Posterior vena cava (tissue), 2 donors: ENCODE results near the gene LRRC45. TPM values are rescaled to one million over a fixed set of nuclear protein-coding genes. Genes with fewer than 3 reads are reported as not detected.
"Not testable (repeated sequence)": the region's sequence is repeated elsewhere in the genome, so short reads cannot be mapped to it uniquely, and the experiment has no call there.

Experiments
- DNase-seq: peaks from one replicate; pipeline ENCODE4 v3.0.0-alpha.2; 2020; ENCODE audit warnings: low spot score
- intact Hi-C, 2 donors: fragments of 100-400 bp; cut with DNase I; formaldehyde crosslinking; loops; one replicate each; pipeline versions ENCODE4 v1.14.1 to v1.14.2; 2022 to 2023
- long read RNA-seq, 2 donors: library from polyadenylated mRNA; unstranded; transcript quantifications; one replicate each; pipeline ENCODE4 v2.0.0, GENCODE V29; 2020 to 2021
- total RNA-seq, 2 donors: library from RNA; stranded (reverse); fragmentation: NEBNext Ultra II Directional; extraction: Animal tissue kit (Norgen Biotek cat#: 25700); gene quantifications; one replicate each; pipeline ENCODE4 v1.2.1, GENCODE V29; 2021
- donor health status: DM: yes; HTN: yes; CAD: no.
- donor health status: DM: yes; HTN: yes; CAD: no.

The LRRC45 gene
- total RNA-seq: 1 to 10 TPM; 3.8 to 5.7 TPM
- long read RNA-seq, donor 1, transcript LRRC45-201 (17 exons, 2,701 nt): major isoform, 9 of 14 reads
- long read RNA-seq, donor 1, partial matches to known transcripts: 5 of 14 reads
- long read RNA-seq, donor 1, other reads (novel, unspliced or antisense): 0 of 14 reads
- long read RNA-seq, donor 2, partial matches to known transcripts: 21 of 25 reads
- long read RNA-seq, donor 2, other reads (novel, unspliced or antisense): 3 of 25 reads

GRCh38 chr17:82022981-82023446, at the start of gene LRRC45:
TSS of gene LRRC45 (plus strand) at chr17:82023305. CDS start at chr17:82023644, 339 bp downstream.
- intact Hi-C loops: no loop called here
- DNase-seq: peak; percentile 100

GRCh38 chr17:81973432-81973831, 49.7 kb upstream of the LRRC45 start:
- intact Hi-C loops: no loop called here
- DNase-seq: no peak

- no peak for DNase-seq
- intact Hi-C loops: no loop called here
Observed at GRCh38 chr17:81976332-81977210, 46.5 kb upstream of the LRRC45 start.

- intact Hi-C loops: no loop called here
Observed at GRCh38 chr17:81977211-81977808, 45.8 kb upstream of the LRRC45 start, which contains the start of gene ASPSCR1. TSS of gene ASPSCR1 (plus strand) at chr17:81977629. CDS start at chr17:81977647, 18 bp downstream.

DNA sequence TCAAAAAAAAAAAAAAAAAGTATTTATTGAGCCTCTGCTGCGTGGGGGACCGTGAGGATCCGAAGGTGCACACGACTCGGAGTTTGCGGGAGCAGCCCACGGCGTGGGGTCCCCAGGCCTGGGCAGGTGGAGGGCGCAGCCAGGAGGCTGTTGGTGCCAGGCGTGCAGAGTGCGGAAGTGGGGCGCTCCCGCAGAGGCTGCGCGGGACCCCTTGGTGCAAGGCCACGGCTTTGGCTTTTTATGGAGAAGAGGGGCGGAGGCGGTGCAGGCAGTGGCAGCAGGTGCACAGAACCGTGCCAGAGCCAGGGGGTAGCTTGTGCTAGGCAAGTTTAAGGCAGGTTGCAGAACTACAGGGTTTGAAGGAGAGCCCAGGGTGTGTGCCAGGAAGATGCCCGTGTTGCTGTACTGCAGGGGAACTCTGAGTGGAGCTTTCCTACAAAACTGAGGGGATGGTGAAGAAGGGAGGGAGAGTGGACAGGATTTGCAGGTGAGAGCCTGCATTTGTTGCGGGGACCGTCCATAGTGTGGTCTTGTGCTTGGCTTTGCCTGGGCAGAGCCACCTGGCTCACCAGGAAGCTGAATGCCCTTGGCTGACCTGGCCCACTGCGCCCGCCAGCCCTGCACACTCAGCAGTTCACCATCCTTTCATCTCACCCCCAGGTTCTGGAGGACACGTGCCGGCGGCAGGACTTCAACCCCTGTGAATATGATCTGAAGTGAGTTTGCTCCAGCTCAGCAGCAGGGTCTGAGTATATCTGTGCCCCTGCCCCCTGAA, 44.4 kb upstream of the LRRC45 start:
- intact Hi-C loops: no loop called here
- DNase-seq: no peak

More at GRCh38 chr17:81977211-81977808, 45.8 kb upstream of the LRRC45 start, which contains the start of gene ASPSCR1:
- peak; percentile 97 for DNase-seq

DNA sequence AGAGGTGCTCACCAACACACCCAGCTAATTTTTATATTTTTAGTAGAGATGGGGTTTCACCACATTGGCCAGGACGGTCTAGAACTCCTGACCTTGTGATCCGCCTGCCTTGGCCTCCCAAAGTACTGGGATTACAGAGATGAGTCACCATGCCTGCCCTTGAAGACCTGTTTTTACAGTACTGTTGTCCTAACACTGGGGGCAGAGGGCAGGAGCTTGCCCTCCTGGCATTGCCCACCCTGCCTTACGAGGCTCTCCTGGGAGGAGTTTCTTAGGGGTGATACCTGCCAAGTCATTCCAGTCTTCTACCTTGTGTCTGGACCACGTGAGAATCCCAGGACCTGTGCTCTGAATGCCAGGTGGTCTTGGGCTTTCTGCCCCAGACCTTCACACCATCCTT, 43.0 kb upstream of the LRRC45 start:
- DNase-seq: no peak
- intact Hi-C loops: no loop called here

DNA sequence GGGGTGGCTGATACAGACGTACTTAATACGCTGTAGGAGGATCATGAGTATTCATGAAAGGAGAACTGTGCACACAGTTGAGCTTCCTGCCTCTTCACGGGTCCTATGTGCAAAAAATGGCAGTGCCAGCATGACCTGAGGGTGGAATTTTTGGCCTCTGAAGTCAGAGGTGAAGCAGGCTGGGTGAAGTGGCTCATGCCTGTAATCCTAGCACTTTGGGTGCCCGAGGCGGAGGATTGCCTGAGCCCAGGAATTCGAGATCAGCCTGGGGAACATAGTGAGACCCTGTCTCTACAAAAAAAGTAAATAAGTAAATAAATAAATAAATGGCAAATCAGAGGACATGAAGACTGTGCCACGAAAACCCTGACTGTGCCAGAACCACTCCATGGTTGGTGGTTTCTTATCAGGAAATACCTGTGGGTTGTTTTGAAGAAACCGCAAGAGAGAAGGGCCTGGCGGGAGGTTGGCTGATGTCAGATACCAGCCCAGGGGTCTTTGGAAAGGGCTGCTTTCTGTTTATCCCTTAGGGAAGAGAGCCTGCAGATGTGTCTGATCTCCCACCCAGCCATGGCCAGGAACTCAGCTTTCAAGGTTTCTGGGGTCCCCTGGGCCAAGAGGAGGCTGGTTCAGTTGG, 42.3 kb upstream of the LRRC45 start:
- intact Hi-C loops: no loop called here

DNA sequence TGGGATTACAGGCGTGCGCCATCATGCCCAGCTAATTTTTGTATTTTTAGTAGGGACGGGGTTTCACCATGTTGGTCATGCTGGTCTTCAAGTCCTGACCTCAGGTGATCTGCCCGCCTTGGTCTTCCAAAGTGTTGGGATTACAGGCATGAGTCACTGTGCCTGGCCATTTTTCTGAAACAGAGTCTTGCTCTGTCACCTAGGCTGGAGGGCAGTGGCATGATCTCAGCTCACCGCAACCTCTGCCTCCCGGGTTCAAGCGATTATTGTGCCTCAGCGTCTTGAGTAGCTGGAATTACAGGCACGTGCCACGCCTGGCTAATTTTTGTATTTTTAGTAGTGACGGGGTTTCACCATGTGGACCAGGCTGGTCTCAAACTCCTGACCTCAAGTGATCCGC, 41.6 kb upstream of the LRRC45 start:
- DNase-seq, intact Hi-C loops: not testable (repeated sequence)

More for the DNA sequence above, 42.3 kb upstream of the LRRC45 start:
- DNase-seq: no peak

DNA sequence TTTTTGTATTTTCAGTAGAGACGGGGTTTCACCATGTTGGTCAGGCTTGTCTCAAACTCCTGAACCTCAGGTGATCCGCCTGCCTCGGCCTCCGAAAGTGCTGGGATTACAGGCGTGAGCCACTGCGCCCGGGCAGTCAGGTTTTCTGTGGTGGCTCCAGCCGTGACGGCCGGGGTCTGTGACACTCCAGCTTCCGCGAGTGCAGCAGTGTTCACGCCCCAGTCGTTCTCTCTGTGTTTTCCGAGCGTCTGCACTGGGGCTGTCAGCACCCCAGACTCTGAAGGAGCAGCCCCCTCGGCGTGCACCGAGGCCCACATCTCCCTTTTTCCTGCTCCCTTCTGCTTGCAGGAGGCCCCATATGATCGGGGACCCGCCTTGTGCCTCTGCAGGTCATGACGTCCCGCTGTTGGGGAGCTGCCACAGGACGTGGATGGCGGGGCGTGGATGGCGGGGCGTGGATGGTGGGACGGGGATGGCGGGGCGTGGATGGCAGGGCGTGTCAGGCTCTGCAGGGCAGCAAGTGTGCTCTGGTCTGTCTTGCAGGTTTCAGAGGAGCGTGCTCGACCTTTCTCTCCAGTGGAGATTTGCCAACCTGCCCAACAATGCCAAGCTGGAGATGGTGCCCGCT, 40.0 kb upstream of the LRRC45 start:
- intact Hi-C loops: no loop called here
- DNase-seq: no peak

- intact Hi-C loops: no loop called here
- DNase-seq: no peak
Observed at GRCh38 chr17:81983639-81984373, 39.3 kb upstream of the LRRC45 start.

DNA sequence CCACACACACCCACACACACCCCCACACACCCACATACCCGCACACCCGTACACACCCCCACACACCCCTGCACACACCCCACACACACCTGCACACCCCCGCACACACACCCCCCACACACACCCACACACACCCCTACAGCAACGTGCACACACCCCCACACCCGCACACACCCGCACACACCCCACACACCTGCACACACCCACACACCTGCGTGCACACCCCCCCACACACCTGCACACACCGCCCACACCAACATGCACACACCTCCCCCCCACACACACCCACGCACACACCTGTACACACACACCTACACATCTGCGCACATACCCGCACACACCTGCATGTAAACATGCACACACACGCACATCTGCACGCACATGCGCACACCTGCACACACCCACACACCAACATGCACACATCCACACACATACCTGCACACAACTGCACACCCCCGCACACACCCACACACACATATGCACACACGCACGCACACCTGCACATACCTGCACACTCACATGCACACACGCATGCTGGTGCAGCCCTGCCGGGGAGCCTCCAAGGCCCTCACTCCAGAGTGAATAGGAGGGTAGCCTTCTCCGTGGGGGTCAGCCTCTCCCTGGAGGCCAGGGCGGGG, 38.2 kb upstream of the LRRC45 start:
- intact Hi-C loops: no loop called here
- no peak for DNase-seq

GRCh38 chr17:81986606-81987005, 36.5 kb upstream of the LRRC45 start:
- intact Hi-C loops: no loop called here
- no peak for DNase-seq

- intact Hi-C loops: no loop called here
- no peak for DNase-seq
Observed at GRCh38 chr17:81987161-81987770, 35.8 kb upstream of the LRRC45 start.

- no peak for DNase-seq
- intact Hi-C loops: loop anchor here in 1 of 2 donors (2.0 kb wide), 1 partner anchor 78 kb away; no protein-coding TSS in a partner anchor
Observed at GRCh38 chr17:81990836-81991683, 32.0 kb upstream of the LRRC45 start.

GRCh38 chr17:81991684-81992305, 31.3 kb upstream of the LRRC45 start:
- intact Hi-C loops: loop anchor here in 1 of 2 donors (2.0 kb wide), 1 partner anchor 79 kb away; no protein-coding TSS in a partner anchor
- DNase-seq: no peak
